Measurements from ENCODE around the gene S100PBP.

DNA sequence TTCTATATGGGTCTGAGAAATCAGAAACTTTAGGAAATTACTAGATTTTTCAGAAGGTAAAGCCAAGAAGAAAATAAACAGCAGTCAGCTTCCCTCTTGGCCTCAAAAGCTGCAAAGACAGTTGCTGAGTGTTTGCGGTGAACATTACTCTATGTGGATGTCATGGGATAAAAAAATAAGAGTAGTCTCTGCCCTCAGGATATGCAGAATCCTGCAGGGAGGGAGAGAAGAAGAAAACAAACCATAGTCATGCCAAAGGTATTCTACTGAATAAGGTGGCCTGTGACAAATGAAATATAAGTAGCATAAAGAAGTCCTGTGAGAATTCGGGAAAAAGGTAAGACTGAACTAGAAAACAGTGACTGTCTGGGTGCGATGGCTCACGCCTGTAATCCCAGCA lies 19.3 kb upstream of the S100PBP start:
- TF ChIP-seq, protein P1, sequence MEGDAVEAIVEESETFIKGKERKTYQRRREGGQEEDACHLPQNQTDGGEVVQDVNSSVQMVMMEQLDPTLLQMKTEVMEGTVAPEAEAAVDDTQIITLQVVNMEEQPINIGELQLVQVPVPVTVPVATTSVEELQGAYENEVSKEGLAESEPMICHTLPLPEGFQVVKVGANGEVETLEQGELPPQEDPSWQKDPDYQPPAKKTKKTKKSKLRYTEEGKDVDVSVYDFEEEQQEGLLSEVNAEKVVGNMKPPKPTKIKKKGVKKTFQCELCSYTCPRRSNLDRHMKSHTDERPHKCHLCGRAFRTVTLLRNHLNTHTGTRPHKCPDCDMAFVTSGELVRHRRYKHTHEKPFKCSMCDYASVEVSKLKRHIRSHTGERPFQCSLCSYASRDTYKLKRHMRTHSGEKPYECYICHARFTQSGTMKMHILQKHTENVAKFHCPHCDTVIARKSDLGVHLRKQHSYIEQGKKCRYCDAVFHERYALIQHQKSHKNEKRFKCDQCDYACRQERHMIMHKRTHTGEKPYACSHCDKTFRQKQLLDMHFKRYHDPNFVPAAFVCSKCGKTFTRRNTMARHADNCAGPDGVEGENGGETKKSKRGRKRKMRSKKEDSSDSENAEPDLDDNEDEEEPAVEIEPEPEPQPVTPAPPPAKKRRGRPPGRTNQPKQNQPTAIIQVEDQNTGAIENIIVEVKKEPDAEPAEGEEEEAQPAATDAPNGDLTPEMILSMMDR (IDR thresholded peaks at IDR 0.05), result no peak
- TF ChIP-seq POLR2A (IDR thresholded peaks at IDR 0.05), result no peak
